IMR-90 (cell line): ENCODE measurements around the gene TNS1. TPM values are rescaled to one million over a fixed set of nuclear protein-coding genes. Genes with fewer than 3 reads are reported as not detected.

Source experiments
- ATAC-seq: fragments of 200-7000 bp; cut with Tn5 transposase; 2 replicates; pipeline ENCODE4 v1.9.1; 2020; ENCODE audit warnings: low read depth, mild to moderate bottlenecking, moderate library complexity
- BruUV-seq: library from RNA; stranded (reverse); fragments of 400-500 nt; replicated peaks from 2 replicates; lab custom pipeline; 2021; lab: Mats Ljungman, UMichigan
- CTCF ChIA-PET: fragments of 300-600 bp; formaldehyde crosslinking; extraction: SDS; loops from one replicate; lab custom pipeline; 2021; ENCODE audit warnings: antibody characterized with exemption; lab: Yijun Ruan, JAX
- POLR2A ChIA-PET: fragments of 300-600 bp; sonication (Branson Sonifier 250); formaldehyde crosslinking; loops from one replicate; lab custom pipeline; 2022; ENCODE audit warnings: antibody characterized with exemption; ENCODE audit not compliant: unreplicated experiment; lab: Charles Lee
- DNase-seq: peaks from one replicate; pipeline ENCODE4 v3.0.0; 2013
- H2AFZ ChIP-seq: replicated peaks from 2 replicates; pipeline ENCODE3; 2013; ENCODE audit warnings: low read length, mild to moderate bottlenecking; ENCODE audit not compliant: poor library complexity
- H2AK5ac ChIP-seq: 2 replicates; pipeline ENCODE4 v1.6.1; 2013; ENCODE audit warnings: low read depth, low read length, inconsistent platforms
- H2AK9ac ChIP-seq: replicated peaks from 2 replicates; pipeline ENCODE3; 2013; ENCODE audit warnings: mild to moderate bottlenecking, low read depth, low read length, moderate library complexity; ENCODE audit not compliant: poor library complexity
- H2BK120ac ChIP-seq: 2 replicates; pipeline ENCODE4 v1.6.1; 2013; ENCODE audit warnings: low read depth, low read length, inconsistent platforms
- H2BK15ac ChIP-seq: 3 replicates; pipeline ENCODE4 v1.6.1; 2013; ENCODE audit warnings: low read depth, low read length, inconsistent platforms
- H2BK20ac ChIP-seq: 2 replicates; pipeline ENCODE4 v1.6.1; 2013; ENCODE audit warnings: low read depth, mild to moderate bottlenecking, inconsistent platforms, low read length, moderate library complexity
- H2BK5ac ChIP-seq: 2 replicates; pipeline ENCODE4 v1.6.1; 2013; ENCODE audit warnings: mild to moderate bottlenecking, low read depth, low read length, inconsistent platforms; ENCODE audit not compliant: poor library complexity, severe bottlenecking
- H3K14ac ChIP-seq: replicated peaks from 2 replicates; pipeline ENCODE4 v1.6.1; 2013; ENCODE audit warnings: low read depth, low read length, inconsistent platforms
- H3K18ac ChIP-seq: 2 replicates; pipeline ENCODE4 v1.6.1; 2013; ENCODE audit warnings: low read depth, low read length, control low read depth
- H3K23ac ChIP-seq: 2 replicates; pipeline ENCODE4 v1.6.1; 2013; ENCODE audit warnings: low read depth, low read length, inconsistent platforms
- H3K27ac ChIP-seq: 2 replicates; pipeline ENCODE4 v1.5.1; 2013; ENCODE audit warnings: mild to moderate bottlenecking, control low read depth, low read length; ENCODE audit not compliant: insufficient read depth
- H3K27me3 ChIP-seq: 2 replicates; pipeline ENCODE4 v1.6.1; 2013; ENCODE audit warnings: low read length; ENCODE audit not compliant: control insufficient read depth, insufficient read depth
- H3K36me3 ChIP-seq: 2 replicates; pipeline ENCODE4 v1.6.1; 2013; ENCODE audit warnings: low read length, mixed read lengths; ENCODE audit not compliant: control insufficient read depth, insufficient read depth
- H3K4ac ChIP-seq: 2 replicates; pipeline ENCODE4 v1.6.1; 2013; ENCODE audit warnings: low read depth, low read length, inconsistent platforms
- H3K4me1 ChIP-seq: 2 replicates; pipeline ENCODE4 v1.6.1; 2013; ENCODE audit warnings: low read length, mixed read lengths; ENCODE audit not compliant: control insufficient read depth, insufficient read depth
- H3K4me2 ChIP-seq: 2 replicates; pipeline ENCODE4 v1.6.1; 2013; ENCODE audit warnings: low read depth, mild to moderate bottlenecking, control low read depth, low read length, moderate library complexity
- H3K4me3 ChIP-seq: 2 replicates; pipeline ENCODE4 v1.5.1; 2013; ENCODE audit warnings: low read depth, mild to moderate bottlenecking, control low read depth, low read length, moderate library complexity; ENCODE audit not compliant: insufficient read depth
- H3K56ac ChIP-seq: 2 replicates; pipeline ENCODE4 v1.6.1; 2013; ENCODE audit warnings: low read length, inconsistent platforms; ENCODE audit not compliant: insufficient read depth; ENCODE audit errors: extremely low read depth
- H3K79me1 ChIP-seq, 2 experiments: 2 replicates each; pipeline ENCODE4 v1.6.1; 2013; ENCODE audit warnings: low read length in 2 of 2, inconsistent platforms in 1 of 2, low read depth in 1 of 2
- H3K9ac ChIP-seq: 2 replicates; pipeline ENCODE4 v1.6.1; 2013; ENCODE audit warnings: low read depth, low read length, control low read depth
- H3K9me1 ChIP-seq: 2 replicates; pipeline ENCODE4 v1.6.1; 2013; ENCODE audit warnings: low read length, inconsistent platforms; ENCODE audit not compliant: insufficient read depth
- H3K9me3 ChIP-seq: 2 replicates; pipeline ENCODE4 v1.6.1; 2013; ENCODE audit warnings: low read length; ENCODE audit not compliant: control insufficient read depth, insufficient read depth
- H4K20me1 ChIP-seq: 2 replicates; pipeline ENCODE4 v1.6.1; 2013; ENCODE audit warnings: low read length, inconsistent platforms; ENCODE audit not compliant: insufficient read depth
- H4K5ac ChIP-seq: 2 replicates; pipeline ENCODE4 v1.6.1; 2013; ENCODE audit warnings: mild to moderate bottlenecking, low read depth, low read length, control low read depth
- H4K8ac ChIP-seq, 2 experiments: 2 replicates each; pipeline ENCODE4 v1.6.1; 2013; ENCODE audit warnings: low read depth in 2 of 2, low read length in 2 of 2, control low read depth in 1 of 2, inconsistent platforms in 1 of 2
- H4K91ac ChIP-seq: 2 replicates; pipeline ENCODE4 v1.6.1; 2013; ENCODE audit warnings: low read depth, low read length, inconsistent platforms; ENCODE audit not compliant: insufficient read depth
- BHLHE40 ChIP-seq: fragments of 150-350 bp; IDR thresholded peaks from 2 replicates; pipeline ENCODE4 v1.6.1; 2016; ENCODE audit warnings: mild to moderate bottlenecking, low read depth, low read length
- CHD1 ChIP-seq: IDR thresholded peaks from 2 replicates; pipeline ENCODE4 v1.6.1; 2012; ENCODE audit warnings: low read depth, low read length, improper control_type of control experiment
- FOS ChIP-seq: fragments of 150-350 bp; IDR thresholded peaks from 2 replicates; pipeline ENCODE4 v1.6.1; 2016; ENCODE audit warnings: low read depth, low read length
- MAFK ChIP-seq: IDR thresholded peaks from 2 replicates; pipeline ENCODE4 v1.6.1; 2012; ENCODE audit warnings: low read depth, low read length, improper control_type of control experiment
- MAZ ChIP-seq: IDR thresholded peaks from 2 replicates; pipeline ENCODE4 v1.6.1; 2012; ENCODE audit warnings: low read depth, mild to moderate bottlenecking, low read length, improper control_type of control experiment, moderate library complexity, borderline replicate concordance
- RAD21 ChIP-seq: IDR thresholded peaks from 2 replicates; pipeline ENCODE4 v1.6.1; 2012; ENCODE audit warnings: low read length, improper control_type of control experiment
- RFX5 ChIP-seq: IDR thresholded peaks from 2 replicates; pipeline ENCODE4 v1.8.0; 2012; ENCODE audit warnings: low read depth, mild to moderate bottlenecking, low read length, moderate library complexity
- WGBS, 2 experiments: methylation state at CpG; one replicate each; pipeline versions ENCODE4 v1.1.5 to v1.1.7; 2013; ENCODE audit warnings: missing lambda C conversion rate in 2 of 2; ENCODE audit not compliant: insufficient read length in 1 of 2; ENCODE audit errors: extremely low coverage in 2 of 2; 5-methylcytosine and 5-hydroxymethylcytosine counted together
- dilution Hi-C: fragments of 300-500 bp; cut with HindIII; formaldehyde crosslinking; loops from one replicate; pipeline ENCODE4 v1.14.3; 2018; ENCODE audit warnings: low sequenced_read_pairs; ENCODE audit not compliant: unreplicated experiment
- in situ Hi-C: fragments of 300-500 bp; cut with MboI; formaldehyde crosslinking; loops from 3 replicates; pipeline ENCODE4 v1.14.3; 2019; ENCODE audit warnings: low sequenced_read_pairs, inconsistent platforms, mixed read lengths
- intact Hi-C: fragments of 100-400 bp; cut with micrococcal nuclease; formaldehyde crosslinking; loops from 2 replicates; pipeline ENCODE4 v1.10.0; 2022
- polyA plus RNA-seq, 3 experiments: library from polyadenylated mRNA; depleted of rRNA; stranded (reverse); fragments of >200 nt; gene quantifications; 2 replicates each; pipeline ENCODE4 v1.2.3, GENCODE V29; 2012; ENCODE audit warnings: low replicate concordance in 1 of 3
- total RNA-seq: library from RNA; depleted of rRNA; stranded (reverse); fragments of >200 nt; gene quantifications from 2 replicates; pipeline ENCODE4 v1.2.3, GENCODE V29; 2012
- TF ChIP-seq, protein P1 (sequence below): fragments of 150-350 bp; IDR thresholded peaks from 2 replicates; pipeline ENCODE4 v1.6.1; 2017; ENCODE audit warnings: mild to moderate bottlenecking, antibody characterized with exemption, low read length, low read depth

The TNS1 gene
- total and polyA plus RNA-seq, 2 of the 4 experiments (the other 2 are of a cell fraction) = 41.1 to 45.2 TPM

DNA sequence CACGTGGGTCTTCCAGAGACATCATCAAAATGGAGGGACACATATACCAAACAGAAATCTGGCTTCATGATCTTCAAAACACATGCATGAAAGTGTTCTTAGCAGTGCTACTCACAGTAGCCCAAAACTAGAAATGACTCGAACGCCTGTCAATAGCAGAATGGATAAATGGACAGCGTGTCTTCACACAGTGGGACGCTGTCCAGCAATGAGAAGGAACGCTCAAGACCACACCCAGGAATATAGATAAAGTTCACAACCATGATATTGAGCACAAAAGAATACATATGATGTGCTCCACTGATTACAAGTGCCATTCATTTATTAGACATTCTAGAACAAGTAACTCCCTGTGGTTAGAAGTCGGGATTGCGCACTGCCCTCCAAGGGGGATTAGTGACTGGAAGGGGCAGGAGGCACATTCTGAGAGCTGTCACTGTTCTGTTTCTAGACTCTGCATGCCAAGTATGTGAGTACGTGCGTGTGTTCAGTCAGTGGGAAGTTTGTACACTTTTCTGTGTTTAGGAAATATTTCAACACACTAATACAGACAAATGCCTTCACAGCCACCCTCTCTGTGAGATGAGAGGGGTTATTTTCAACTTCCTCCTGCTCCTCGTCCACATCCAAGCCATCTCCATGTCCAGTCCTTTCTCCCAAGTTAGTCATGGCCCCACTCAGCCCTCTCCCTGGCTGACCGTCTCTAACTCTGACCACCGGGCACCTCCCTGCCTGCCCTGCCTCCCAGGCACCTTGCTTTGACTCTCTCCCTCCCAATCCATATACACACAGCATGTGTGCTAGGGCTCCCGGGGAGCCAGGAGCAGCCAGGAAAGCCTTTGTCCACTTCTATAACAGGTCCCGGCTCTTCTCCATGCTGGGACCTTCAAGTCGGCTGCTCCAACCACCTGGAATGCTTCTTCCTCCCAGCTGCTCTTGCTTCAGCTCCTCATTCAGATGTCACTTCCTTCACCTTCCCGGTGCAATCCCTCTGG is 26.9 kb upstream of the TNS1 start:
- H3K4me3 ChIP-seq = no peak overlapping the region
- 59% methylated on average over 5 of the region's 17 CpGs; no CpG with 5 or more reads in 1 of the 2 experiments for WGBS, 2 experiments
- no peak overlapping the region for H4K91ac ChIP-seq
- no peak overlapping the region for H3K14ac ChIP-seq
- H3K4me1 ChIP-seq = peaks cover 6% of the 10 kb centered on the region; the same call in 1 of the 2 replicates
- intact Hi-C loops (no loop called here), dilution Hi-C loops (no loop called here), in situ Hi-C loops (loop anchor here (10.0 kb wide), 1 partner anchor 235 kb away; no protein-coding TSS in a partner anchor)
- 0 out of 2 replicates have a peak overlapping the region, but pooled peaks have one; percentile 2 for H3K27ac ChIP-seq
- no peak overlapping the region for H2BK120ac ChIP-seq
- no peak overlapping the region for H2BK20ac ChIP-seq
- ChIA-PET CTCF (interaction anchor here (0.6 kb wide), 1 partner anchor 247 kb away, joined by 5 read pairs; no protein-coding TSS in a partner anchor), POLR2A (no interaction called here)
- no peak overlapping the region for H4K8ac ChIP-seq
- H2BK15ac ChIP-seq = no peak overlapping the region
- H3K56ac ChIP-seq = no peak overlapping the region
- H3K27me3 ChIP-seq = peaks cover 35% of the 10 kb centered on the region
- peaks cover 8% of the 10 kb centered on the region for H3K9me1 ChIP-seq
- DNase-seq (peak; percentile 26), ATAC-seq (peak; percentile 41)
- no peak overlapping the region for H2BK5ac ChIP-seq
- H2AK9ac ChIP-seq = no peak overlapping the region
- no peaks in the 10 kb centered on the region for H3K9me3 ChIP-seq
- TF ChIP-seq MAZ = no peak
- TF ChIP-seq RAD21 = no peak
- TF ChIP-seq MAFK = no peak
- TF ChIP-seq RFX5 = no peak
- no peak for TF ChIP-seq BHLHE40
- TF ChIP-seq CHD1 = no peak
- TF ChIP-seq FOS = no peak
- TF ChIP-seq, protein P1, sequence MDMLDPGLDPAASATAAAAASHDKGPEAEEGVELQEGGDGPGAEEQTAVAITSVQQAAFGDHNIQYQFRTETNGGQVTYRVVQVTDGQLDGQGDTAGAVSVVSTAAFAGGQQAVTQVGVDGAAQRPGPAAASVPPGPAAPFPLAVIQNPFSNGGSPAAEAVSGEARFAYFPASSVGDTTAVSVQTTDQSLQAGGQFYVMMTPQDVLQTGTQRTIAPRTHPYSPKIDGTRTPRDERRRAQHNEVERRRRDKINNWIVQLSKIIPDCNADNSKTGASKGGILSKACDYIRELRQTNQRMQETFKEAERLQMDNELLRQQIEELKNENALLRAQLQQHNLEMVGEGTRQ = no peak
- no peak overlapping the region for H2AK5ac ChIP-seq
- H3K4ac ChIP-seq = no peak overlapping the region
- no peaks in the 10 kb centered on the region; the same call in 1 of the 2 replicates for H4K20me1 ChIP-seq
- no peak overlapping the region for H3K9ac ChIP-seq
- no peaks in the 10 kb centered on the region for H3K79me1 ChIP-seq
- no peak overlapping the region for H3K4me2 ChIP-seq
- H4K5ac ChIP-seq = 0 out of 2 replicates have a peak overlapping the region, but pooled peaks have one; percentile 5
- no TSS peak for BruUV-seq
- no peak overlapping the region for H3K23ac ChIP-seq
- no peaks in the 10 kb centered on the region for H3K36me3 ChIP-seq
- no peak overlapping the region; the same call in 1 of the 2 replicates for H3K18ac ChIP-seq
- H2AFZ ChIP-seq = no peak overlapping the region
